ENCODE data around the gene SPG11. TPM values are rescaled to one million over a fixed set of nuclear protein-coding genes. Genes with fewer than 3 reads are reported as not detected.

SPG11 gene
- total and polyA plus RNA-seq, 2 of the 13 experiments (the other 11 are each of a cell fraction or from before 2014, with no cell fraction given) = 31.5 to 40.7 TPM

DNA sequence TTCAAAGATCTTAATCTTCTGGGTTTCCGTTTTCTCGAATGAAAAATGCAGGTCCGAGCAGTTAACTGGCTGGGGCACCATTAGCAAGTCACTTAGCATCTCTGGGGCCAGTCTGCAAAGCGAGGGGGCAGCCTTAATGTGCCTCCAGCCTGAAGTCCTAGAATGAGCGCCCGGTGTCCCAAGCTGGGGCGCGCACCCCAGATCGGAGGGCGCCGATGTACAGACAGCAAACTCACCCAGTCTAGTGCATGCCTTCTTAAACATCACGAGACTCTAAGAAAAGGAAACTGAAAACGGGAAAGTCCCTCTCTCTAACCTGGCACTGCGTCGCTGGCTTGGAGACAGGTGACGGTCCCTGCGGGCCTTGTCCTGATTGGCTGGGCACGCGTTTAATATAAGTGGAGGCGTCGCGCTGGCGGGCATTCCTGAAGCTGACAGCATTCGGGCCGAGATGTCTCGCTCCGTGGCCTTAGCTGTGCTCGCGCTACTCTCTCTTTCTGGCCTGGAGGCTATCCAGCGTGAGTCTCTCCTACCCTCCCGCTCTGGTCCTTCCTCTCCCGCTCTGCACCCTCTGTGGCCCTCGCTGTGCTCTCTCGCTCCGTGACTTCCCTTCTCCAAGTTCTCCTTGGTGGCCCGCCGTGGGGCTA is 47.8 kb upstream of the SPG11 start, which contains the start of the genes B2M and PATL2 (continued):
- TF ChIP-seq ERF (CRISPR knock-in tag; IDR thresholded peaks at IDR 0.05) (peak; percentile 68; the same call in 1 of the 2 replicates), ZSCAN25 (CRISPR knock-in tag; IDR thresholded peaks at IDR 0.05) (no peak), BHLHE40 (IDR thresholded peaks at IDR 0.05; ENCODE audit: low read length) (peak; percentile 88), TBL1XR1 (IDR thresholded peaks at IDR 0.05; ENCODE audit: borderline replicate concordance, low read length, partially characterized antibody) (peak; percentile 44), ZNF564 (CRISPR knock-in tag; IDR thresholded peaks at IDR 0.05) (peak; percentile 45; the same call in 1 of the 2 replicates), FOSL1 (CRISPR knock-in tag; IDR thresholded peaks at IDR 0.05; ENCODE audit: borderline replicate concordance) (no peak), ZSCAN9 (CRISPR knock-in tag; IDR thresholded peaks at IDR 0.05; ENCODE audit: borderline replicate concordance) (peak; percentile 83; the same call in 1 of the 2 replicates), NRL (CRISPR knock-in tag; IDR thresholded peaks at IDR 0.05; ENCODE audit: borderline replicate concordance) (peak; percentile 83), XBP1 (CRISPR knock-in tag; IDR thresholded peaks at IDR 0.05) (0 out of 2 replicates have a peak, but pooled peaks have one; percentile 17), GTF2F1 (IDR thresholded peaks at IDR 0.05; ENCODE audit: low read length) (peak; percentile 69; the same call in 1 of the 2 replicates), ZNF253 (CRISPR knock-in tag; IDR thresholded peaks at IDR 0.05; ENCODE audit: borderline replicate concordance) (0 out of 2 replicates have a peak, but pooled peaks have one; percentile 81), HIVEP1 (CRISPR knock-in tag; IDR thresholded peaks at IDR 0.05) (peak; percentile 47; the same call in 1 of the 2 replicates), PPARG (CRISPR knock-in tag; conservative IDR thresholded peaks at IDR 0.05) (0 out of 2 replicates have a peak, but pooled peaks have one; percentile 13), NR2F1 (CRISPR knock-in tag; IDR thresholded peaks at IDR 0.05) (no peak), ZFY (CRISPR knock-in tag; IDR thresholded peaks at IDR 0.05) (peak; percentile 88), KDM5B (CRISPR knock-in tag; IDR thresholded peaks at IDR 0.05; ENCODE audit: borderline replicate concordance) (peak; percentile 86; the same call in 1 of the 2 replicates), MXD4 (CRISPR knock-in tag; IDR thresholded peaks at IDR 0.05) (peak; percentile 73; the same call in 1 of the 2 replicates)
- TF ChIP-seq, protein P1, sequence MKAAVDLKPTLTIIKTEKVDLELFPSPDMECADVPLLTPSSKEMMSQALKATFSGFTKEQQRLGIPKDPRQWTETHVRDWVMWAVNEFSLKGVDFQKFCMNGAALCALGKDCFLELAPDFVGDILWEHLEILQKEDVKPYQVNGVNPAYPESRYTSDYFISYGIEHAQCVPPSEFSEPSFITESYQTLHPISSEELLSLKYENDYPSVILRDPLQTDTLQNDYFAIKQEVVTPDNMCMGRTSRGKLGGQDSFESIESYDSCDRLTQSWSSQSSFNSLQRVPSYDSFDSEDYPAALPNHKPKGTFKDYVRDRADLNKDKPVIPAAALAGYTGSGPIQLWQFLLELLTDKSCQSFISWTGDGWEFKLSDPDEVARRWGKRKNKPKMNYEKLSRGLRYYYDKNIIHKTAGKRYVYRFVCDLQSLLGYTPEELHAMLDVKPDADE (CRISPR knock-in tag; IDR thresholded peaks at IDR 0.05) = no peak
- TF ChIP-seq, protein P2, sequence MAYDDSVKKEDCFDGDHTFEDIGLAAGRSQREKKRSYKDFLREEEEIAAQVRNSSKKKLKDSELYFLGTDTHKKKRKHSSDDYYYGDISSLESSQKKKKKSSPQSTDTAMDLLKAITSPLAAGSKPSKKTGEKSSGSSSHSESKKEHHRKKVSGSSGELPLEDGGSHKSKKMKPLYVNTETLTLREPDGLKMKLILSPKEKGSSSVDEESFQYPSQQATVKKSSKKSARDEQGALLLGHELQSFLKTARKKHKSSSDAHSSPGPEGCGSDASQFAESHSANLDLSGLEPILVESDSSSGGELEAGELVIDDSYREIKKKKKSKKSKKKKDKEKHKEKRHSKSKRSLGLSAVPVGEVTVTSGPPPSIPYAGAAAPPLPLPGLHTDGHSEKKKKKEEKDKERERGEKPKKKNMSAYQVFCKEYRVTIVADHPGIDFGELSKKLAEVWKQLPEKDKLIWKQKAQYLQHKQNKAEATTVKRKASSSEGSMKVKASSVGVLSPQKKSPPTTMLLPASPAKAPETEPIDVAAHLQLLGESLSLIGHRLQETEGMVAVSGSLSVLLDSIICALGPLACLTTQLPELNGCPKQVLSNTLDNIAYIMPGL (CRISPR knock-in tag; IDR thresholded peaks at IDR 0.05; ENCODE audit: borderline replicate concordance in 1 of 2, low read depth in 1 of 2) = peak; percentile 58 to 83; a peak in 2 of 4 replicates
- TF ChIP-seq, protein P3, sequence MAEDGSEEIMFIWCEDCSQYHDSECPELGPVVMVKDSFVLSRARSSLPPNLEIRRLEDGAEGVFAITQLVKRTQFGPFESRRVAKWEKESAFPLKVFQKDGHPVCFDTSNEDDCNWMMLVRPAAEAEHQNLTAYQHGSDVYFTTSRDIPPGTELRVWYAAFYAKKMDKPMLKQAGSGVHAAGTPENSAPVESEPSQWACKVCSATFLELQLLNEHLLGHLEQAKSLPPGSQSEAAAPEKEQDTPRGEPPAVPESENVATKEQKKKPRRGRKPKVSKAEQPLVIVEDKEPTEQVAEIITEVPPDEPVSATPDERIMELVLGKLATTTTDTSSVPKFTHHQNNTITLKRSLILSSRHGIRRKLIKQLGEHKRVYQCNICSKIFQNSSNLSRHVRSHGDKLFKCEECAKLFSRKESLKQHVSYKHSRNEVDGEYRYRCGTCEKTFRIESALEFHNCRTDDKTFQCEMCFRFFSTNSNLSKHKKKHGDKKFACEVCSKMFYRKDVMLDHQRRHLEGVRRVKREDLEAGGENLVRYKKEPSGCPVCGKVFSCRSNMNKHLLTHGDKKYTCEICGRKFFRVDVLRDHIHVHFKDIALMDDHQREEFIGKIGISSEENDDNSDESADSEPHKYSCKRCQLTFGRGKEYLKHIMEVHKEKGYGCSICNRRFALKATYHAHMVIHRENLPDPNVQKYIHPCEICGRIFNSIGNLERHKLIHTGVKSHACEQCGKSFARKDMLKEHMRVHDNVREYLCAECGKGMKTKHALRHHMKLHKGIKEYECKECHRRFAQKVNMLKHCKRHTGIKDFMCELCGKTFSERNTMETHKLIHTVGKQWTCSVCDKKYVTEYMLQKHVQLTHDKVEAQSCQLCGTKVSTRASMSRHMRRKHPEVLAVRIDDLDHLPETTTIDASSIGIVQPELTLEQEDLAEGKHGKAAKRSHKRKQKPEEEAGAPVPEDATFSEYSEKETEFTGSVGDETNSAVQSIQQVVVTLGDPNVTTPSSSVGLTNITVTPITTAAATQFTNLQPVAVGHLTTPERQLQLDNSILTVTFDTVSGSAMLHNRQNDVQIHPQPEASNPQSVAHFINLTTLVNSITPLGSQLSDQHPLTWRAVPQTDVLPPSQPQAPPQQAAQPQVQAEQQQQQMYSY (CRISPR knock-in tag; IDR thresholded peaks at IDR 0.05) = no peak
- TF ChIP-seq, protein P4, sequence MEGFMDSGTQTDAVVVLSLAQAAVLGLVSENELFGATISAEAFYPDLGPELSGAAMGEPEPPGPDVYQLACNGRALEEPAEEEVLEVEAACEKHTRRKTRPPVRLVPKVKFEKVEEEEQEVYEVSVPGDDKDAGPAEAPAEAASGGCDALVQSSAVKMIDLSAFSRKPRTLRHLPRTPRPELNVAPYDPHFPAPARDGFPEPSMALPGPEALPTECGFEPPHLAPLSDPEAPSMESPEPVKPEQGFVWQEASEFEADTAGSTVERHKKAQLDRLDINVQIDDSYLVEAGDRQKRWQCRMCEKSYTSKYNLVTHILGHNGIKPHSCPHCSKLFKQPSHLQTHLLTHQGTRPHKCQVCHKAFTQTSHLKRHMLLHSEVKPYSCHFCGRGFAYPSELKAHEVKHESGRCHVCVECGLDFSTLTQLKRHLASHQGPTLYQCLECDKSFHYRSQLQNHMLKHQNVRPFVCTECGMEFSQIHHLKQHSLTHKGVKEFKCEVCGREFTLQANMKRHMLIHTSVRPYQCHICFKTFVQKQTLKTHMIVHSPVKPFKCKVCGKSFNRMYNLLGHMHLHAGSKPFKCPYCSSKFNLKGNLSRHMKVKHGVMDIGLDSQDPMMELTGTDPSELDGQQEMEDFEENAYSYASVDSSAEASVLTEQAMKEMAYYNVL (CRISPR knock-in tag; IDR thresholded peaks at IDR 0.05; ENCODE audit: borderline replicate concordance) = peak; percentile 54; the same call in 1 of the 2 replicates
